H1 (cell line): ENCODE data around the gene ZNF318.

Source experiments
- CBX5 ChIP-seq: fragments of 300-800, 300-1000 bp; sonication (generic); IDR thresholded peaks from 2 replicates; pipeline ENCODE4 v1.7.1; 2016; ENCODE audit warnings: antibody characterized with exemption, low read length, low read depth
- GABPA ChIP-seq: IDR thresholded peaks from 2 replicates; pipeline ENCODE4 v1.6.1; 2011; ENCODE audit warnings: mild to moderate bottlenecking, low read length, moderate library complexity, borderline replicate concordance; ENCODE audit not compliant: insufficient read depth
- GTF2F1 ChIP-seq: IDR thresholded peaks from 2 replicates; pipeline ENCODE4 v1.6.1; 2012; ENCODE audit warnings: low read depth, low read length, improper control_type of control experiment, borderline replicate concordance
- NANOG ChIP-seq: IDR thresholded peaks from 2 replicates; pipeline ENCODE4 v1.6.1; 2011; ENCODE audit warnings: low read length, low read depth, mild to moderate bottlenecking, inconsistent platforms; ENCODE audit not compliant: insufficient read depth, poor library complexity, severe bottlenecking
- POLR2AphosphoS5 ChIP-seq: IDR thresholded peaks from 2 replicates; pipeline ENCODE4 v1.6.1; 2011; ENCODE audit warnings: low read depth, low read length
- POU5F1 ChIP-seq: IDR thresholded peaks from 2 replicates; pipeline ENCODE4 v1.6.1; 2011; ENCODE audit warnings: low read depth, mild to moderate bottlenecking, low read length, moderate library complexity
- RAD21 ChIP-seq, 2 experiments: IDR thresholded peaks in 1 of 2; conservative IDR thresholded peaks in 1 of 2; 2 replicates each; pipeline ENCODE4 v1.6.1; 2011; ENCODE audit warnings: low read depth in 2 of 2, low read length in 2 of 2, improper control_type of control experiment in 1 of 2, inconsistent platforms in 1 of 2, mild to moderate bottlenecking in 1 of 2, moderate library complexity in 1 of 2
- RFX5 ChIP-seq: IDR thresholded peaks from 2 replicates; pipeline ENCODE4 v1.6.1; 2011; ENCODE audit warnings: low read depth, low read length, improper control_type of control experiment, borderline replicate concordance
- SAP30 ChIP-seq: fragments of 300-600 bp; sonication (generic); IDR thresholded peaks from 2 replicates; pipeline ENCODE4 v1.7.1; 2012; ENCODE audit warnings: low read length, moderate library complexity, mild to moderate bottlenecking, inconsistent platforms; ENCODE audit not compliant: insufficient read depth, insufficient replicate concordance
- SP1 ChIP-seq: IDR thresholded peaks from 2 replicates; pipeline ENCODE4 v1.6.1; 2011; ENCODE audit warnings: low read depth, low read length
- YY1 ChIP-seq: IDR thresholded peaks from 2 replicates; pipeline ENCODE4 v1.6.1; 2011; ENCODE audit warnings: low read depth, mild to moderate bottlenecking, low read length
- TF ChIP-seq, protein P1 (sequence below), 3 experiments: IDR thresholded peaks; 1 replicate in 2 of 3; 2 replicates in 1 of 3; pipeline versions ENCODE4 v1.5.1 to v1.6.1; 2011; ENCODE audit warnings: low read length in 3 of 3, mild to moderate bottlenecking in 3 of 3, inconsistent platforms in 2 of 3, low read depth in 1 of 3, moderate library complexity in 1 of 3; ENCODE audit not compliant: insufficient read depth in 1 of 3; ENCODE audit errors: control extremely low read depth in 1 of 3
- TF ChIP-seq, protein P2 (sequence below): fragments of 300-600 bp; sonication (generic); IDR thresholded peaks from 2 replicates; pipeline ENCODE4 v1.7.1; 2012; ENCODE audit warnings: low read length, moderate library complexity, mild to moderate bottlenecking, inconsistent platforms; ENCODE audit not compliant: insufficient replicate concordance

DNA sequence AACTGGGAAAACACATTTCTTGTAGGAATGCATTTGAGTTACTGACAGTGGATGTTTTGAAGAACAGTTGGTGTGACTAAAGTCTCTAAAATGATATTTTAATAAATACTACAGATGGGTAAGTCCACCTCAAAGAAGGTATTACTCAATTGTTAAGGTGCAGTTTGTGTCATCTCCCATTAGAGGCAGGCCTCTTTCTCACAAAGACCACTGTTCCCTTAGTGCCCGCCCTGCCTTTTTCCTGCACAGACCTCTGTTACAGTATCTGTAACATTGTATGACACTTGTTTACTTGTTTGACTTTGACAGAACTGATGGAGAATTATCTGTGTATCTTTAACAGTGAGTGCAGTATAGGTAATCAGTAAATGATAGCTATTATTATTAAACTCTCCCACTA is 55.6 kb downstream of the ZNF318 start:
- TF ChIP-seq, protein P1, sequence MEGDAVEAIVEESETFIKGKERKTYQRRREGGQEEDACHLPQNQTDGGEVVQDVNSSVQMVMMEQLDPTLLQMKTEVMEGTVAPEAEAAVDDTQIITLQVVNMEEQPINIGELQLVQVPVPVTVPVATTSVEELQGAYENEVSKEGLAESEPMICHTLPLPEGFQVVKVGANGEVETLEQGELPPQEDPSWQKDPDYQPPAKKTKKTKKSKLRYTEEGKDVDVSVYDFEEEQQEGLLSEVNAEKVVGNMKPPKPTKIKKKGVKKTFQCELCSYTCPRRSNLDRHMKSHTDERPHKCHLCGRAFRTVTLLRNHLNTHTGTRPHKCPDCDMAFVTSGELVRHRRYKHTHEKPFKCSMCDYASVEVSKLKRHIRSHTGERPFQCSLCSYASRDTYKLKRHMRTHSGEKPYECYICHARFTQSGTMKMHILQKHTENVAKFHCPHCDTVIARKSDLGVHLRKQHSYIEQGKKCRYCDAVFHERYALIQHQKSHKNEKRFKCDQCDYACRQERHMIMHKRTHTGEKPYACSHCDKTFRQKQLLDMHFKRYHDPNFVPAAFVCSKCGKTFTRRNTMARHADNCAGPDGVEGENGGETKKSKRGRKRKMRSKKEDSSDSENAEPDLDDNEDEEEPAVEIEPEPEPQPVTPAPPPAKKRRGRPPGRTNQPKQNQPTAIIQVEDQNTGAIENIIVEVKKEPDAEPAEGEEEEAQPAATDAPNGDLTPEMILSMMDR (IDR thresholded peaks at IDR 0.05; ENCODE audit: control extremely low read depth in 1 of 3, insufficient read depth in 1 of 3, low read depth in 1 of 3, low read length in 3 of 3): no peak
- TF ChIP-seq NANOG (no peak), SP1 (no peak), CBX5 (no peak), GTF2F1 (no peak), RAD21 (IDR thresholded peaks at IDR 0.05 in 1 of 2, conservative IDR thresholded peaks at IDR 0.05 in 1 of 2; ENCODE audit: low read depth in 2 of 2, low read length in 2 of 2) (no peak), YY1 (no peak), POLR2AphosphoS5 (no peak), POU5F1 (no peak), SAP30 (no peak), RFX5 (no peak), GABPA (no peak)
- TF ChIP-seq, protein P2, sequence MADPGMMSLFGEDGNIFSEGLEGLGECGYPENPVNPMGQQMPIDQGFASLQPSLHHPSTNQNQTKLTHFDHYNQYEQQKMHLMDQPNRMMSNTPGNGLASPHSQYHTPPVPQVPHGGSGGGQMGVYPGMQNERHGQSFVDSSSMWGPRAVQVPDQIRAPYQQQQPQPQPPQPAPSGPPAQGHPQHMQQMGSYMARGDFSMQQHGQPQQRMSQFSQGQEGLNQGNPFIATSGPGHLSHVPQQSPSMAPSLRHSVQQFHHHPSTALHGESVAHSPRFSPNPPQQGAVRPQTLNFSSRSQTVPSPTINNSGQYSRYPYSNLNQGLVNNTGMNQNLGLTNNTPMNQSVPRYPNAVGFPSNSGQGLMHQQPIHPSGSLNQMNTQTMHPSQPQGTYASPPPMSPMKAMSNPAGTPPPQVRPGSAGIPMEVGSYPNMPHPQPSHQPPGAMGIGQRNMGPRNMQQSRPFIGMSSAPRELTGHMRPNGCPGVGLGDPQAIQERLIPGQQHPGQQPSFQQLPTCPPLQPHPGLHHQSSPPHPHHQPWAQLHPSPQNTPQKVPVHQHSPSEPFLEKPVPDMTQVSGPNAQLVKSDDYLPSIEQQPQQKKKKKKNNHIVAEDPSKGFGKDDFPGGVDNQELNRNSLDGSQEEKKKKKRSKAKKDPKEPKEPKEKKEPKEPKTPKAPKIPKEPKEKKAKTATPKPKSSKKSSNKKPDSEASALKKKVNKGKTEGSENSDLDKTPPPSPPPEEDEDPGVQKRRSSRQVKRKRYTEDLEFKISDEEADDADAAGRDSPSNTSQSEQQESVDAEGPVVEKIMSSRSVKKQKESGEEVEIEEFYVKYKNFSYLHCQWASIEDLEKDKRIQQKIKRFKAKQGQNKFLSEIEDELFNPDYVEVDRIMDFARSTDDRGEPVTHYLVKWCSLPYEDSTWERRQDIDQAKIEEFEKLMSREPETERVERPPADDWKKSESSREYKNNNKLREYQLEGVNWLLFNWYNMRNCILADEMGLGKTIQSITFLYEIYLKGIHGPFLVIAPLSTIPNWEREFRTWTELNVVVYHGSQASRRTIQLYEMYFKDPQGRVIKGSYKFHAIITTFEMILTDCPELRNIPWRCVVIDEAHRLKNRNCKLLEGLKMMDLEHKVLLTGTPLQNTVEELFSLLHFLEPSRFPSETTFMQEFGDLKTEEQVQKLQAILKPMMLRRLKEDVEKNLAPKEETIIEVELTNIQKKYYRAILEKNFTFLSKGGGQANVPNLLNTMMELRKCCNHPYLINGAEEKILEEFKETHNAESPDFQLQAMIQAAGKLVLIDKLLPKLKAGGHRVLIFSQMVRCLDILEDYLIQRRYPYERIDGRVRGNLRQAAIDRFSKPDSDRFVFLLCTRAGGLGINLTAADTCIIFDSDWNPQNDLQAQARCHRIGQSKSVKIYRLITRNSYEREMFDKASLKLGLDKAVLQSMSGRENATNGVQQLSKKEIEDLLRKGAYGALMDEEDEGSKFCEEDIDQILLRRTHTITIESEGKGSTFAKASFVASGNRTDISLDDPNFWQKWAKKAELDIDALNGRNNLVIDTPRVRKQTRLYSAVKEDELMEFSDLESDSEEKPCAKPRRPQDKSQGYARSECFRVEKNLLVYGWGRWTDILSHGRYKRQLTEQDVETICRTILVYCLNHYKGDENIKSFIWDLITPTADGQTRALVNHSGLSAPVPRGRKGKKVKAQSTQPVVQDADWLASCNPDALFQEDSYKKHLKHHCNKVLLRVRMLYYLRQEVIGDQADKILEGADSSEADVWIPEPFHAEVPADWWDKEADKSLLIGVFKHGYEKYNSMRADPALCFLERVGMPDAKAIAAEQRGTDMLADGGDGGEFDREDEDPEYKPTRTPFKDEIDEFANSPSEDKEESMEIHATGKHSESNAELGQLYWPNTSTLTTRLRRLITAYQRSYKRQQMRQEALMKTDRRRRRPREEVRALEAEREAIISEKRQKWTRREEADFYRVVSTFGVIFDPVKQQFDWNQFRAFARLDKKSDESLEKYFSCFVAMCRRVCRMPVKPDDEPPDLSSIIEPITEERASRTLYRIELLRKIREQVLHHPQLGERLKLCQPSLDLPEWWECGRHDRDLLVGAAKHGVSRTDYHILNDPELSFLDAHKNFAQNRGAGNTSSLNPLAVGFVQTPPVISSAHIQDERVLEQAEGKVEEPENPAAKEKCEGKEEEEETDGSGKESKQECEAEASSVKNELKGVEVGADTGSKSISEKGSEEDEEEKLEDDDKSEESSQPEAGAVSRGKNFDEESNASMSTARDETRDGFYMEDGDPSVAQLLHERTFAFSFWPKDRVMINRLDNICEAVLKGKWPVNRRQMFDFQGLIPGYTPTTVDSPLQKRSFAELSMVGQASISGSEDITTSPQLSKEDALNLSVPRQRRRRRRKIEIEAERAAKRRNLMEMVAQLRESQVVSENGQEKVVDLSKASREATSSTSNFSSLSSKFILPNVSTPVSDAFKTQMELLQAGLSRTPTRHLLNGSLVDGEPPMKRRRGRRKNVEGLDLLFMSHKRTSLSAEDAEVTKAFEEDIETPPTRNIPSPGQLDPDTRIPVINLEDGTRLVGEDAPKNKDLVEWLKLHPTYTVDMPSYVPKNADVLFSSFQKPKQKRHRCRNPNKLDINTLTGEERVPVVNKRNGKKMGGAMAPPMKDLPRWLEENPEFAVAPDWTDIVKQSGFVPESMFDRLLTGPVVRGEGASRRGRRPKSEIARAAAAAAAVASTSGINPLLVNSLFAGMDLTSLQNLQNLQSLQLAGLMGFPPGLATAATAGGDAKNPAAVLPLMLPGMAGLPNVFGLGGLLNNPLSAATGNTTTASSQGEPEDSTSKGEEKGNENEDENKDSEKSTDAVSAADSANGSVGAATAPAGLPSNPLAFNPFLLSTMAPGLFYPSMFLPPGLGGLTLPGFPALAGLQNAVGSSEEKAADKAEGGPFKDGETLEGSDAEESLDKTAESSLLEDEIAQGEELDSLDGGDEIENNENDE: no peak
